GM19372 (cell line): ENCODE data around the gene HTRA3.

Experiments used
- ATAC-seq: cut with Tn5 transposase; IDR thresholded peaks from one replicate; pipeline ENCODE4 v1.9.1; 2021; ENCODE audit warnings: mild to moderate bottlenecking, low read depth, moderate library complexity; ENCODE audit not compliant: unreplicated experiment

Gene HTRA3

DNA sequence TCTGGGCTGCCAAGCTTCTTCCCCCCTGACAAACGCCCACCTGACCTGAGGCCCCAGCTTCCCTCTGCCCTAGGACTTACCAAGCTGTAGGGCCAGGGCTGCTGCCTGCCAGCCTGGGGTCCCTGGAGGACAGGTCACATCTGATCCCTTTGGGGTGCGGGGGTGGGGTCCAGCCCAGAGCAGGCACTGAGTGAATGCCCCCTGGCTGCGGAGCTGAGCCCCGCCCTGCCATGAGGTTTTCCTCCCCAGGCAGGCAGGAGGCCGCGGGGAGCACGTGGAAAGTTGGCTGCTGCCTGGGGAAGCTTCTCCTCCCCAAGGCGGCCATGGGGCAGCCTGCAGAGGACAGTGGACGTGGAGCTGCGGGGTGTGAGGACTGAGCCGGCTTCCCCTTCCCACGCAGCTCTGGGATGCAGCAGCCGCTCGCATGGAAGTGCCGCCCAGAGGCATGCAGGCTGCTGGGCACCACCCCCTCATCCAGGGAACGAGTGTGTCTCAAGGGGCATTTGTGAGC, 37.0 kb downstream of the HTRA3 start:
- ATAC-seq, result no peak

DNA sequence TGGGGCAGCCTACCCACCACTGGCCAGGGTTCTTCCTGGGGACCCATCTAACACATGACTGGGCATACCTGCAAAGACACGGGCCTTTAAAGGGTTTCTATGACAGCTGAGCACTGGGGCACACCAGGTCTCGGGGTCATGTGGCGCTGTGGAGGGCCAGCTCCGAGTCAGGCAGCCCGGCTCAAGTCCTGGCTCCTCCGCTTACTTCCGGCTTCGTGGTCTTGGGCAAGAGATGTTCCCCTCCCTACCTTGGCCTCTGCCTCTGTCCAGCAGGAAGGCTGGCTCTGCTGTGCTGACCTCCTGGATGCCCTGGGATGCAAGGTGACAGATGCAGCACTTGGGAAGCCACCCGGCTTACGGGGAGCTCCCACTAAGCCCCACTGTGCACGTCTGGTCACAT, 37.6 kb downstream of the HTRA3 start:
- no peak for ATAC-seq

GRCh38 chr4:8307714-8308113, 38.2 kb downstream of the HTRA3 start:
- ATAC-seq, result no peak

DNA sequence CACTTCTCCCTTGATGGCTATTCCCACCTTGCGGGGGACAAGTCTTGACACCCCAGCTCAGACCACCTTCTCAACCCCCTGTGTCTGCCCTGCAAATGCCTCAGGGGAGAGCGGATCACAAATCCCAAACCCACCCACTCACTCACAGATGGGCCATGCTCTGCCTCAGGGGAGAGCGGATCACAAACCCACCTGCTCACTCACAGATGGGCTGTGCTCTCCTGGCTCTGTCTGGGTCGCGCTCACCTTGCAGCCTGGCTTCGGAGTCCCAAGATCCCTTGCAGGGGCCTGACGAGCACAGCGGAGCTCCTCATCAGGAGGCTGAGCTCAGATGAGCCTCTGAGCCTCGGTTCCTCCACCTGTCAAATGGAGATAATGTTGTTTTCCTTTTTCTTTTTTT, 38.6 kb downstream of the HTRA3 start:
- ATAC-seq, result no peak

DNA sequence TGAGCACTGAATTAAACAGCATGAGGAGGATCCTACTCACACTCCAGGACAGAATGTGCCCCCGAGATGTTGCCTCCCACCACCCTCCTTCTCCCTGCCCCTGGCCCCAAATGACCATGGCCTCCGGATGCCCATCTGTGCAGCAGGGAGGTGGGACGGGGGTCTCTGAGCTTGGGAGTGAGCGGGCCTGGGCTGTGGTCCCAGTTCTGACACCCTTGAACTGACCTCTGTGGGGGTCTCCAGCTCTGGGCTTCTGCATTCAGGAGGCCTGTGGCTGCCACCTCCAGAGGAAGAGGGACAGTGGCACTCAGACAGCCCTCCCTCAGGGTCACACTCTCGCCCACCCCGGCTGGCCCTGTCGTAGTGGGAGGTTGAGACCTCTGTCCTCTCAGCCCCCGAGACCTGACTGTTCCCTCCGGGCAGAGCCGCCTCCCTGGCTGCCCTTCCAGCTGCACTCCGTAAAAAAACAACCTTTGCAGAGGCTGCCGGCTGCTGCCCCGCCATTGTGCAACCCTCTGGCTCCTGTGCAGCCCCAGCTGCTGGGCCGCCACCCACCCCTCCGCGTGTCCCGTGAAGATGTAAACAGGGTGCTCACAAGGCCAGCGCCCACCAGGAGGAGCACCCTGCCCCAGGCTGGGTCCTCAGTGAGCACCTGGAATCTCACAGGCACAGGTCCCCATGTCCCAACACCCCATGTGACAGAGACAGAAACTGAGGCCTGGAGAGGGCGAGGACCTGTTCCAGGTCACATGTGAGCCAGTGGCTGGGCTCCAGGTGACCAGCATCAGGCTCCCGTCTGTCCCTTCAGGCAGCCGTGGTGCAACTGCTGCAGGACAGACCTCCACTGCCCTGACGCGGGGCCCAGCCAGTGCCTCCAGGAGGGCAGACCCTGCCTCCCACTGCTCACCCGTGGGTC, 39.6 kb downstream of the HTRA3 start:
- ATAC-seq, result no peak

GRCh38 chr4:8310306-8310705, 40.8 kb downstream of the HTRA3 start:
- no peak for ATAC-seq

DNA sequence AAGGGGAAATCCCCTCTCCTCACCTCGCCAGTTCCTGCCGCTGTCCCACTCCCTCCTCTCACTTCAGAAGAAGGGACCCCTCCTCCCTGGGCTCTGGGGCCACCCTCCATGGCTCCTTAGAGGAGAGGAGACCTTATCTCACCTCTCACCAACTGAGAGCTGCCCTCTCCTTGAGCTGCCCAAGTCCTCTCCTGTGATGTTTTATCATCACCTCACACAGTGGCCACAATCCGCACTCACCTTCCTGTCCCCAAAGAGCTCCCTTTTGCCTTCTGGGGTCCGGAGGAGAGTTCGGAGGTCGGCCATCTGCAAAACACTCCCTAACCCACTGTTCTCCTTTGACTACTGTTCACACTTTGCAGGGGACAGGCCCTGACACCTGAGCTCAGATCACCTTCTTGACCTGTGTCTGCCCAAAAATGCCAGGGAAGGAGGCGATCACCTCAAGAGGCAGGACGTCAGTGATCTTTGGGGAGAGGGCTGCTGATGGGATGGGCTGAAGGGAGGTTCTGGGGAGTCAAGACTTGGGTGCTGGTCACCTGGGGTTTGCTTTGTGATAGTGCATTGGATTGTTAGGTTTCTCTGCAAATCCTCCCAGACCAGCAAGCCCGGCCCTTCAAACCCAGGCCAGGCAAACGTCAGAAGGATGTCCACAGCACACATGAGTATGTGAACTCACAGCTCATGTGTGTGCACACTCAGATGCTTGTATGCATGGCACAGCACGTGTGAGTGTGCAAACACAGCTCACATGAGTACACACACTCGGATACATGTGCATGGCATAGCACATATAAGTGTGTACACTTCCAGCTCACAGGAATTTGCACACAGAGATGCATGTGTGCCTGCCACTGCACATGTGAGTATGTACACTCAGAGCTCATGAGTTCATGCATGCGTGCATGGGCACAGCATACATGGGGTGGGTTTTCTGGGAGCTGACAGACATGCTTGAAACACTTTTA, 41.8 kb downstream of the HTRA3 start:
- ATAC-seq, result no peak

DNA sequence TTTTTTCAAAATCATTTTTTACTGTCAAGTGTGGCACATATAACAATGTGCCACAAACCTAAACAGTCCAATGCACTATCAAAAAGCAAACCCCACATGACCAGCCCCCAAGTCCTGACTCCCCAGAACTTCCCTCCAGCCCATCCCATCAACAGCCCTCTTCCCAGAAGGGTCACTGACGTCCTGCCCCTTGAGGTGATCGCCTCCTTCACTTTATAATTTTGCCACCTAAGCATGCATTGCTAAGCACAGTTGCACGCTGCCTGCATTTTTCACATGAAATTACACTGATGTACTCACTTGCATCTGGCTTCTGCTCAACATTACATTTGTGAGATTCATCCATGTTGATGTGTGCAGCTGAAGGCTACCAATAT, 42.5 kb downstream of the HTRA3 start:
- ATAC-seq, result no peak

GRCh38 chr4:8312976-8313375, 43.4 kb downstream of the HTRA3 start:
- no peak for ATAC-seq

DNA sequence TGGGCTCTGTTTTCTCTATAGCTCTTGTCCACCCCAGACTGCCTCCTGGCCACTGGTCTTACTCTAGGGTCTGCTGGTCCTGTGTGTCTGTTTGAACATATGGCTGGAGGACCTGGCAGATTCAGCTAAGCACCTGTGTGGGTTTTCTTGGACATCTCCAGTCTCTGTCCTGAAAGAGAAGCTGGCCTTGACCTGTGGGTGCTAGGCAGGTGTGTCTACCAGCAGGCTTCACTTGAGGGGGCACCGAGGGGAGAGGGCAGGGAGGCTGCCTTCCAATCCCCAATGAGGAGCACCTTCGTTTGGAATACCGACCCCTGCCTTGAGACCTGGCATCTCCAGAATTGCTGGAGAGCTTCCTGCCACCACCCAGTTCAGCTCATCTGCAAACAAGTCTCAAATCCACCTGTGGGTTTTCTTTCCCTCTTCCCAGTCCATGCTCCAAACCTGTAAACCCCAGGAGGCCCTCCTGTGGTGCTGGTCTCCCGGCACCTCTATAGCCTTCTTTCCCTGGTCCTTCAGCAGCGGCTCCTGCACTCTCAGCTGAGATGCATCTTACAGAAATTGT, 45.2 kb downstream of the HTRA3 start:
- ATAC-seq, result no peak

- ATAC-seq, result no peak
These were observed 46.1 kb downstream of the HTRA3 start for GRCh38 chr4:8315435-8316250.

- no peak for ATAC-seq
These were observed 46.8 kb downstream of the HTRA3 start for GRCh38 chr4:8316251-8316771.

DNA sequence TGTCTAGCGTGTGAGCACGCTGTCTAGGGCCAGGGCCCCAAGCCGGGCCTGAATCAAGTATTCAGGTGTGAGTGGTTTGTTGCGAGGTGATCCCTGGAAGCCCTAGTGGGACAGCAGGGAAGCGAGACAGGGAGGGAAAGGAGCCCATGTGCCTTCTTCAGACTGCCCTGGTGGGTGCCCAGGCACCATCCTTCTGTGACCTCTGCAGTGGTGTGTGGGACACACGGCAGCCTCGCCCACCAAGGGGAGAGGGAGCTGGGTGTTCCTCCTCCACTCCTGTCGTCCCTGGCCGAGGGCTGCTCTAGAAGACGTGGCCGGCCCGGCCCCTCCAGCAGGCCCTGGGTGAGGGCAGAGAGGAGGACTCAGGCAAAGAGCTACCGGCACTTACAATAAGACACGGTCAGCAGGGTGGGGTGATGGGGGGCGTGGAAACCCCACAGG, 47.4 kb downstream of the HTRA3 start:
- ATAC-seq, result no peak

- no peak for ATAC-seq
These were observed 47.9 kb downstream of the HTRA3 start for GRCh38 chr4:8317474-8317873.

DNA sequence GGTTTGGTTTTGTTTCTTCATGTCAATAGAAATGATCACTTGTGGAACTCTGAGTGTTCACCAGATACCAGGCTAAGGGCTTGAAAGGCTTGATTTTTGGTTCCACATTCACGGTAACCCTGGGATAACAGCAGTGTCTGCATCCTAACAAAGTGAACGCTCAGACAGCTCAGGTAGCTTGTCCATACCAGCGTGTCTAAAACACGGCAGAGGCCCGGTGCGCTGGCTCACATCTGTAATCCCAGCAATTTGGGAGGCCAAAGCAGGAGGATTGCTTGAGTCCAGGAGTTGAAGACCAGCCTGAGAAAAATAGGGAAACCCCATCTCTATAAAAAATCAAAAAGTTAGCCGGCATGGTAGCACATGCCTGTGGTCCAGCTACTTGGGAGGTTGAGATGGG, 49.0 kb downstream of the HTRA3 start:
- no peak for ATAC-seq

DNA sequence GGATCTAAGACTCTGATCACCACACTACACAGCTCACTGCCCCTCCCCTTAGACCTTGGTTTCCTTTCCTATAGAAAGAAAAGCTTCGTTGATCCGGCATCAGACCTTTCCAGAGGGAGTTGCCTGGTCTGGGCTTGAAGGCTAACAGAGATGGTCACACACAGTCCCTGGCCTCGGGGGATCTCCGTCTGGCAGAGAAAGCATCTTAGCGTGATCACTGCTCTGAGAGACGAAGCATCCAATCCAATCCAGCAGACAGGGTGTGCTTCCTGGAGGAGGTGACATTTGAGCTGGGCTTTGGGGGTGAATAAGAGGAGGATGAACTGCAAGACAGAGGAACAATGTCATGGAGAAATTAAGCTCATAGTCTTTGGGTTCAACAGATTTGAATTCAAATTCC, 49.5 kb downstream of the HTRA3 start:
- ATAC-seq, result no peak

DNA sequence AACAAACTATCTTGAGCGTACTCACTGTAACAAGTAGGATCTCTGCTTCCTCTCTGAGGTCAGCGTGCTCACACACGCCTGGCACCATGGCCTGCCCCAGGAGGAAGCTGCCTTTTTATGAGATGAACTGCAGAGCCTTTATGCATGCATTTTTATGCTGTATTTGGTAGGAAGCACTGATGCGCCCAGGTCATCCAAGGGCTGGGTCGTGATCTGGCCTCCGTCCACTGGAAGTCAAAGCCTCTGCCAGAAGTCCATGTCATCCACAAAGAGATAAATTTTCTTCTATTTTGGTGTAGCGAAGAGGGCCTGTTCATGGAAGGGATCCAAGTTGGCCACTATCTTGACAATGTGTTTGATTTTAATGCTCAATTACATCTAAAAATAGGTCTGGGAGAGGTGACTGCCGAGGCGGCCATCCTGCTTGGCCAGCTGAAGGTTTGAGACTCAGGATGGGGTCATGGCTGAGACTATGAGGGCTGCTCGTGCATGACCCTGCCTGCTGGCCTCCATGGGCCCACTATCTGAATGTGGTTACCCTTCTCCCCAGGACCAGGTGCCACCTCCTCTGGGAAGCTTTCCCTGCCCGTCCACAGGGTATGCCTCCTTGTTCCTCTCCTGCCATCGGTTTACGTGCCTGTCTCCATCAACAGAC, 50.3 kb downstream of the HTRA3 start:
- ATAC-seq, result no peak

DNA sequence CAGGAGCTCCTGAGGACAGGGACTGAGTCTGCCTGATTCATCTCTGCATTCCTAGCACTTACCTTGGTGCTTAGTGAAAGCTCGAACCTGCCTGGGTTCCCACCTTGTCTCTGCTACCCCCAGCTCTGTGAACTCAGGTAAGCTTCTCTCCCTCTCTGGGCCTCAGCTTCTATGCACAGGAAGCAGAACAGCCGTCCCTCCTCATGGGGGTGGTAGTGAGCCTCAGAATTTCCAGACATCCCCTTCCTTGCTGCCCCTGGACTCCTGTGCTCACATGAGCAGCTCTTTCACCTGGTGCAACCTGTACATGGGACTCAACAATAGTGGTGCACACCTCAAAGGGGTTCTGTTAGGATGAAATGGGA, 50.8 kb downstream of the HTRA3 start:
- ATAC-seq, result no peak

- no peak for ATAC-seq
These were observed 51.7 kb downstream of the HTRA3 start for GRCh38 chr4:8321220-8321619.
